Calu3 (cell line): ENCODE measurements around the gene RINT1. TPM values are rescaled to one million over a fixed set of nuclear protein-coding genes. Genes with fewer than 3 reads are reported as not detected.
A peak's percentile ranks its signal among the peaks of the same experiment; 100 is the strongest.

Experiments
- BruUV-seq: library from RNA; stranded (reverse); fragments of 400-500 nt; replicated peaks from 2 replicates; lab custom pipeline; 2021; lab: Mats Ljungman, UMichigan
- CTCF ChIA-PET: fragments of 300-600 bp; sonication (Branson Sonifier 250); formaldehyde crosslinking; loops from one replicate; lab custom pipeline; 2022; ENCODE audit warnings: antibody characterized with exemption; lab: Charles Lee
- DNase-seq: peaks from one replicate; pipeline ENCODE4 v3.0.0; 2022
- H3K27ac Mint-ChIP-seq: one replicate; pipeline ENCODE4 v1.8.0; 2022; ENCODE audit warnings: mixed read lengths; ENCODE audit not compliant: unreplicated experiment
- H3K27me3 Mint-ChIP-seq: one replicate; pipeline ENCODE4 v1.8.0; 2022; ENCODE audit warnings: mixed read lengths; ENCODE audit not compliant: unreplicated experiment
- H3K36me3 Mint-ChIP-seq: one replicate; pipeline ENCODE4 v1.8.0; 2022; ENCODE audit warnings: mild to moderate bottlenecking, moderate library complexity, mixed read lengths; ENCODE audit not compliant: insufficient read depth, unreplicated experiment
- H3K4me1 Mint-ChIP-seq: one replicate; pipeline ENCODE4 v1.8.0; 2022; ENCODE audit warnings: mild to moderate bottlenecking, low read depth, mixed read lengths; ENCODE audit not compliant: unreplicated experiment
- H3K4me3 Mint-ChIP-seq: one replicate; pipeline ENCODE4 v1.8.0; 2022; ENCODE audit warnings: mild to moderate bottlenecking, low read depth, moderate library complexity, mixed read lengths; ENCODE audit not compliant: unreplicated experiment
- H3K9me3 Mint-ChIP-seq: one replicate; pipeline ENCODE4 v1.8.0; 2022; ENCODE audit warnings: low read depth, mixed read lengths; ENCODE audit not compliant: unreplicated experiment
- intact Hi-C: fragments of 100-400 bp; cut with micrococcal nuclease; formaldehyde crosslinking; loops from one replicate; pipeline ENCODE4 v1.10.0; 2022; ENCODE audit not compliant: unreplicated experiment
- total RNA-seq: library from RNA; stranded (reverse); gene quantifications from 2 replicates; pipeline ENCODE4 v1.2.3, GENCODE V29; 2022
- TF ChIP-seq, protein P1 (sequence below): fragments of 200-600 bp; IDR thresholded peaks from one replicate; pipeline ENCODE4 v1.8.0; 2022; ENCODE audit warnings: antibody characterized with exemption; ENCODE audit not compliant: unreplicated experiment

The RINT1 gene
- total RNA-seq, 1 experiment from 2014 or later = 17.1 TPM

DNA sequence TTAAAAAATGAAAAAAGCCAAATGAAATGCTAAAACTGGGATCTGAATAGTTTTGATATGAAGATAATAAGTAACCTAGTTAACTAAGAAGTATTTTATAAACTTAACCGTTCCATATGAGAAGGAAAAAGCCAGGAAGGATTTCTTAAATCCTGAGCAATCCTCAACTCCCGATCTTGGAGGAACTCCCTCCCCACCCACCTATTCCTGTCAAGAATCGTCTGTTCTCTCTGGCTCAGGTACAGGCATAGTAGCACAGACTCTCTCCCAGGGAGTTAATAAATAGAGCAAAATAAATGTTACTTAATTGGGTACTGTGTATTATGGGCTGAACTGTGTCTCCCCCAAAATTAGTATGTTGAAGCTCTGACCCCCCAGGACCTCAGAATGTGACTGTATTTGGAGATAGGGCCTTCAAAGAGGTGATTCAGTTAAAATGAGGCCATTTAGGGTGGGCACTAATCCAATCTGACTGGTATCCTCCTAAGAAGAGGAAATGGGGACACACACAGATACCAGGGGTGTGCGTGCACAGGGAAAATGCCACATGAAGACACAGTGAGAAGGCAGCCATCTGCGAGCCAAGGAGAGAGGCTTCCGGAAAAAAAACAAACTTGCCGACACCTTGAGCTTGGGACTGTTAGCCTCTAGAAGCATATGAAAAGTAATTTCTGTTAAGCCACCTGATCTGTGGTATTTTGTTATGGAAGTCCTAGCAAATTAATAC is 38.6 kb upstream of the RINT1 start:
- Mint-ChIP-seq H3K4me3 (no peak overlapping the region), H3K27ac (no peak overlapping the region), H3K9me3 (no peaks in the 10 kb centered on the region), H3K4me1 (peaks cover 19% of the 10 kb centered on the region), H3K36me3 (peaks cover 16% of the 10 kb centered on the region), H3K27me3 (no peaks in the 10 kb centered on the region)
- TF ChIP-seq, protein P1, sequence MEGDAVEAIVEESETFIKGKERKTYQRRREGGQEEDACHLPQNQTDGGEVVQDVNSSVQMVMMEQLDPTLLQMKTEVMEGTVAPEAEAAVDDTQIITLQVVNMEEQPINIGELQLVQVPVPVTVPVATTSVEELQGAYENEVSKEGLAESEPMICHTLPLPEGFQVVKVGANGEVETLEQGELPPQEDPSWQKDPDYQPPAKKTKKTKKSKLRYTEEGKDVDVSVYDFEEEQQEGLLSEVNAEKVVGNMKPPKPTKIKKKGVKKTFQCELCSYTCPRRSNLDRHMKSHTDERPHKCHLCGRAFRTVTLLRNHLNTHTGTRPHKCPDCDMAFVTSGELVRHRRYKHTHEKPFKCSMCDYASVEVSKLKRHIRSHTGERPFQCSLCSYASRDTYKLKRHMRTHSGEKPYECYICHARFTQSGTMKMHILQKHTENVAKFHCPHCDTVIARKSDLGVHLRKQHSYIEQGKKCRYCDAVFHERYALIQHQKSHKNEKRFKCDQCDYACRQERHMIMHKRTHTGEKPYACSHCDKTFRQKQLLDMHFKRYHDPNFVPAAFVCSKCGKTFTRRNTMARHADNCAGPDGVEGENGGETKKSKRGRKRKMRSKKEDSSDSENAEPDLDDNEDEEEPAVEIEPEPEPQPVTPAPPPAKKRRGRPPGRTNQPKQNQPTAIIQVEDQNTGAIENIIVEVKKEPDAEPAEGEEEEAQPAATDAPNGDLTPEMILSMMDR = no peak
- intact Hi-C loops = no loop called here
- no TSS peak for BruUV-seq
- DNase-seq = no peak
- CTCF ChIA-PET = interaction anchor here (0.6 kb wide), 1 partner anchor 241 kb away, joined by 6 read pairs; no protein-coding TSS in a partner anchor

DNA sequence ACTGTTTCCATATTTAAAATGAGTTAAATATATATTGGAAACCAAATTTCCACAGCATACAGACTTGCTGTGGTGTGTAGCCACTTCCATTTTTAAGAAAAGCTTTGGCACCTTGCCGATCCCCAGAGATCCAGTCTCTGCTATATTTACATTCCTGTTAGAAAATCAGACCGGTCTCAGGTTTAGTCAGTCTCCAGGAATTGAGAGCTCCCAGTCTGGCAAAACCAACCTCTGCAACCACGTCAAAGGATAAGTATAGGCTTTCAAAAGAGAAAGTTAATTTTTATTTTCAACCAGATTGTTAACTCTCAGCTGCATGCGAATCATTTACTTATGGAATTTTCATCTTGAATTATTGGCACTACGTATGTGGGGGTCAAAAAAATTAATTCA is 38.1 kb upstream of the RINT1 start:
- H3K4me3 Mint-ChIP-seq = no peak overlapping the region
- DNase-seq = peak; percentile 5

DNA sequence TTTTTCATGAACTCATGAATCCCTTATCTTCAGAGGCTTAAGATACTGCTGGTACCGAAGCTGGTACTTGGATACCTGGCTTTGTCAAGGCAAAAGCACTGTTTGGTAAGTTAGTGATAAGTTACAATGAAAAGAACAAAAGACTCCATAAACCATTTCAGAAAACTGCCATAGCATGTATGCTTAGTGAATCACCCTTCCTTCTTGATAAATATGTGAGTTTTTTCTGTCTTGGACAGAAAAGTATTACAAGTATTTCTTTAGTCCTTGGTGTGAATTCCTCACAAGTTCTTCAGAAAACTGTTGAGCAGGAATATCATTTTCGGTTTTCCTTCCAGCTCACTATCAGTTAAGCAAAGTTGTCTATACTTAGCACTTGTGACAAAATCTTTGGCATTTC is 35.5 kb upstream of the RINT1 start:
- H3K4me1 Mint-ChIP-seq = peaks cover 20% of the 10 kb centered on the region
- H3K36me3 Mint-ChIP-seq = peaks cover 34% of the 10 kb centered on the region
- H3K4me3 Mint-ChIP-seq = no peak overlapping the region
- no TSS peak for BruUV-seq
- DNase-seq = no peak
- no peaks in the 10 kb centered on the region for H3K9me3 Mint-ChIP-seq
- TF ChIP-seq, protein P1 = no peak
- intact Hi-C loops = no loop called here
- CTCF ChIA-PET = no interaction called here
- no peaks in the 10 kb centered on the region for H3K27me3 Mint-ChIP-seq
- H3K27ac Mint-ChIP-seq = no peak overlapping the region

More for the DNA sequence above, 38.1 kb upstream of the RINT1 start:
- Mint-ChIP-seq H3K9me3 (no peaks in the 10 kb centered on the region), H3K36me3 (peaks cover 20% of the 10 kb centered on the region), H3K4me1 (peaks cover 24% of the 10 kb centered on the region), H3K27ac (no peak overlapping the region), H3K27me3 (no peaks in the 10 kb centered on the region)
- no TSS peak for BruUV-seq
- intact Hi-C loops = no loop called here
- CTCF ChIA-PET = interaction anchor here (0.6 kb wide), 1 partner anchor 241 kb away, joined by 6 read pairs; no protein-coding TSS in a partner anchor
- TF ChIP-seq, protein P1 = no peak

DNA sequence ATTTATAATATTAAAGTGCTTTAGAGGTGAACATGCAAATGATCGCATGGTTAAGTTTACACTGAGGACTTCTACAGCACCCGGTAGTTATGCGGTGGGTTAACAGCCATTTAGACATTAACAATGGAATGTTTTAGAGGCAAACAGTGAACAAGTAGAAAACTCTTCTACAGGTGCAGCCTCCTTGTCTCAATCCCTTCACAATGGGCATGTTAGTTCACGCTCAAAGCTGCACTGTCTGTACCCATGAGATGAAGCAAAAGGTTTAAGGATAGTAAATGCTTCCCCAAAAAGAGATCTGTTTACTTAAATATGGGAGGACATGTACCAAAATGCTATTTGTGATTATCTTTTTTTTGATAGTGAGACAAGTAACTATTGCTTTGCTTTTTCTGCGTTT is 35.0 kb upstream of the RINT1 start:
- Mint-ChIP-seq H3K27me3 (no peaks in the 10 kb centered on the region), H3K4me1 (peaks cover 20% of the 10 kb centered on the region), H3K9me3 (no peaks in the 10 kb centered on the region), H3K27ac (no peak overlapping the region), H3K36me3 (peaks cover 35% of the 10 kb centered on the region), H3K4me3 (no peak overlapping the region)
- no TSS peak for BruUV-seq
- TF ChIP-seq, protein P1 = no peak
- CTCF ChIA-PET = no interaction called here
- no peak for DNase-seq
- intact Hi-C loops = no loop called here
